Measurements from ENCODE around the gene RAB13. TPM values are rescaled to one million over a fixed set of nuclear protein-coding genes. Genes with fewer than 3 reads are reported as not detected.

RAB13 gene
- total RNA-seq, 4 donors from 2014 or later = 40.1 to 97.9 (median 64.1) TPM

- TF ChIP-seq, protein P1, sequence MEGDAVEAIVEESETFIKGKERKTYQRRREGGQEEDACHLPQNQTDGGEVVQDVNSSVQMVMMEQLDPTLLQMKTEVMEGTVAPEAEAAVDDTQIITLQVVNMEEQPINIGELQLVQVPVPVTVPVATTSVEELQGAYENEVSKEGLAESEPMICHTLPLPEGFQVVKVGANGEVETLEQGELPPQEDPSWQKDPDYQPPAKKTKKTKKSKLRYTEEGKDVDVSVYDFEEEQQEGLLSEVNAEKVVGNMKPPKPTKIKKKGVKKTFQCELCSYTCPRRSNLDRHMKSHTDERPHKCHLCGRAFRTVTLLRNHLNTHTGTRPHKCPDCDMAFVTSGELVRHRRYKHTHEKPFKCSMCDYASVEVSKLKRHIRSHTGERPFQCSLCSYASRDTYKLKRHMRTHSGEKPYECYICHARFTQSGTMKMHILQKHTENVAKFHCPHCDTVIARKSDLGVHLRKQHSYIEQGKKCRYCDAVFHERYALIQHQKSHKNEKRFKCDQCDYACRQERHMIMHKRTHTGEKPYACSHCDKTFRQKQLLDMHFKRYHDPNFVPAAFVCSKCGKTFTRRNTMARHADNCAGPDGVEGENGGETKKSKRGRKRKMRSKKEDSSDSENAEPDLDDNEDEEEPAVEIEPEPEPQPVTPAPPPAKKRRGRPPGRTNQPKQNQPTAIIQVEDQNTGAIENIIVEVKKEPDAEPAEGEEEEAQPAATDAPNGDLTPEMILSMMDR (IDR thresholded peaks at IDR 0.05; ENCODE audit: low read depth) = no peak
Measured at GRCh38 chr1:153945795-153946621, 40.1 kb downstream of the RAB13 start.

GRCh38 chr1:153945131-153945794 is 40.9 kb downstream of the RAB13 start:
- TF ChIP-seq, protein P1 (IDR thresholded peaks at IDR 0.05; ENCODE audit: low read depth) = no peak

DNA sequence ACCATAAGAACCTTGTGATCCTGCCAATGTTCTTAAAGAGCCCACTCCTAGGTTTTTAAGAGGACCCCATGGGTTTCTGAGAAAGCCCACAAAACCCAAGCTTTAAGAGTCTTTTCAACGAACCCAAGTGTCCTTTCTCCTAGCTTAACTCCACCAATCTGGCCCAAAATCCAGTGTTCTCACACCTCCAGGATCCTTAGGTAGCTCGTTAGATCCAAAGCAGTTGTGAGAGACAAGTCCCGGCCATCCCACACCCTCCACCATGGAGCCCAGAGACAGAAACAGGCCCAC is 41.4 kb downstream of the RAB13 start:
- TF ChIP-seq, protein P1 (IDR thresholded peaks at IDR 0.05; ENCODE audit: low read depth) = no peak

DNA sequence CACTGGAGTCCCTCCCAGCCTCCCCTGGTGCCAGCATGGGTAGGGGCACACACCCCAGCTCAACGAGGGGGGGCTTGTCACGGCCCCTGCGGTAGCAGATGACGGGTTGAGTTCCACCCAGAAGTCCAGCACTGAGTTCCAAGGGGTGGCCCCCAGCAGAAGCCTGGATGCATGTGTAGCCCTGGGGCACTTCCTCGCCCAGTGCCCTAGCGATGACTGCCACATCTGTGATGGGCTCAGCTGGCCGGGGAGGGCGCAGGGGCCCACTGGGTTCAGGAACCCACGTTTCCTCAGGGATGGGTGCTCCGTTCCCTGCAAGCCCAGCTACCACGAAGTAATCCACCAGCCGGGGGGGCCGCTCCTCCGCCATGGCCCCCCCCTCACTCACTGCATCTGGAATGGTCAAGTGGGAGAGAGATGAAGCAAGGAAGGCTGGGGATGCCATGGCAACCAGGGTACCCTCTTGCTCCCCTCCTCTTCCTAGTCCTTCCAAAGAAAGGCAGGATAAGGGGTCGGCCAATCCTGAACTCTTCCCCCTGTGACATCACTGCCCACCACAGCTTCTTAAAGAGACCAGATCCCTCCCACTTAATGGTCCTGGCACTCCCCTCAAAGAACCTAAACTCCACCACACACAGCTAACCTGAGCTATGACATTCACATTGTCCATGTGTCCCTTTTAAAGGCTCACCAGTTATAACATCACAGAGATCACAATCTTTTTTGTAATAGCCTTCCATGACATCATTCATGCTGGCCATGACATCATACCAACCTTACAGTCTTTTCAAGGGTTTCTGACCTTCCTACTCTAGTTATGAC is 41.9 kb downstream of the RAB13 start:
- TF ChIP-seq, protein P1 (IDR thresholded peaks at IDR 0.05; ENCODE audit: low read depth) = no peak

DNA sequence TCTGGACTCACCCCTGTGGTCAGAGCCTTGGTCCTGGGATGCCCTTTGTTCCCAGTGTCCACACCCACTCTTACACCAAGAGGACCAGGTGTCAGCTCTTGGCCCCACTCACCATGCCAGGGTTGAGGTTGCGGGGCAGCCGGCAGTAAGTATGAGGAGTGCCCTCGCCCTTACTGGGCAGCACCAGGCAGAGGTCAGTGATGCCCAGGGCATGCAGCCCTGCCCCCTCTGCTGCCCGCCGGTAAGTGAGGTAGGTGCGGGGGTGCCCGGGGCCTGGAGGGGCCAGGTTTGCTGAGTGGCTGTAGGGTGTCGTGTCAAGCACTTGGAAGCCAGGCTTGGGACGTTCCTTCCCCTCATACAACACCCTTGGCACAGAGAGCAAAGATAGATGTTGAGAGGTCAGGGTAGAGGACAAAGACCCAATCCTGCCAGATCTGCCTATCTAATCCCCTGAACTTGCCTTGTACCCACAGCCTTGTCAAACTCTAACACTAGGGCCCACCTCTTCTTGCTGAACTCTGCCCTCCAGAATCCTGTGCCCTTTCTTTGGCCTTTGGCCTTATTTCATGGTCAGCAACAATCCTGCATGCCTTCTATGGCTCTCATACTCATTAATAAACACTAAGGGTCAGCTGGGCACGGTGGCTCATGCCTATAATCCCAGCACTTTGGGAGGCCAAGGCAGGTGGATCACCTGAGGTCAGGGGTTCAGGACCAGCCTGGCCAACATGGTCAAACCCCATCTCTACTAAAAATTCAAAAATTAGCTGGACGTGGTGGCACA is 43.2 kb downstream of the RAB13 start:
- TF ChIP-seq, protein P1 (IDR thresholded peaks at IDR 0.05; ENCODE audit: low read depth) = no peak

GRCh38 chr1:153941826-153942725 is 44.1 kb downstream of the RAB13 start:
- TF ChIP-seq, protein P1 (IDR thresholded peaks at IDR 0.05; ENCODE audit: low read depth) = no peak

Data from subcutaneous adipose tissue (tissue), 4 donors.